SK-N-SH (cell line): Measurements from ENCODE around the gene MBTPS1.

Experiments used
- CTCF ChIP-seq: fragments of 200-600 bp; sonication (generic); IDR thresholded peaks from 2 replicates; pipeline ENCODE4 v1.6.1; 2017; ENCODE audit warnings: antibody characterized with exemption, mild to moderate bottlenecking, moderate library complexity
- ELF1 ChIP-seq: IDR thresholded peaks from 2 replicates; pipeline ENCODE4 v1.4.0; 2012
- EZH2phosphoT487 ChIP-seq: fragments of 200-600 bp; sonication (generic); IDR thresholded peaks from 2 replicates; pipeline ENCODE4 v1.6.1; 2017; ENCODE audit warnings: low read depth, mixed run types, mild to moderate bottlenecking, antibody characterized with exemption, moderate library complexity, borderline replicate concordance
- FOXM1 ChIP-seq: IDR thresholded peaks from 2 replicates; pipeline ENCODE4 v1.4.0; 2012; ENCODE audit warnings: low read depth, mild to moderate bottlenecking
- IRF3 ChIP-seq: fragments of 150-350 bp; IDR thresholded peaks from 2 replicates; pipeline ENCODE4 v1.6.1; 2016; ENCODE audit warnings: mild to moderate bottlenecking, low read depth, low read length
- JUND ChIP-seq: IDR thresholded peaks from 2 replicates; pipeline ENCODE4 v1.4.0; 2012
- MXI1 ChIP-seq: IDR thresholded peaks from 2 replicates; pipeline ENCODE4 v1.6.1; 2012; ENCODE audit warnings: mild to moderate bottlenecking, low read depth, low read length, improper control_type of control experiment
- POLR2AphosphoS5 ChIP-seq: IDR thresholded peaks from 2 replicates; pipeline ENCODE4 v1.6.1; 2012; ENCODE audit warnings: low read depth, low read length
- REST ChIP-seq: IDR thresholded peaks from 2 replicates; pipeline ENCODE4 v1.6.1; 2012; ENCODE audit warnings: mild to moderate bottlenecking, low read depth, low read length, moderate library complexity
- RXRA ChIP-seq: IDR thresholded peaks from 2 replicates; pipeline ENCODE4 v1.4.0; 2012; ENCODE audit warnings: low read depth, mild to moderate bottlenecking, borderline replicate concordance
- TAF1 ChIP-seq: IDR thresholded peaks from 2 replicates; pipeline ENCODE4 v1.6.1; 2012; ENCODE audit warnings: low read depth, mild to moderate bottlenecking, low read length, moderate library complexity, borderline replicate concordance
- YY1 ChIP-seq: IDR thresholded peaks from 2 replicates; pipeline ENCODE4 v1.4.0; 2012; ENCODE audit warnings: low read depth, mild to moderate bottlenecking

- no peak for TF ChIP-seq CTCF
- no peak for TF ChIP-seq RXRA
- no peak for TF ChIP-seq ELF1
- no peak for TF ChIP-seq FOXM1
- no peak for TF ChIP-seq EZH2phosphoT487
- no peak for TF ChIP-seq REST
- no peak for TF ChIP-seq TAF1
- TF ChIP-seq JUND = no peak
- no peak for TF ChIP-seq POLR2AphosphoS5
- no peak for TF ChIP-seq MXI1
- no peak for TF ChIP-seq IRF3
- no peak for TF ChIP-seq YY1
Observed at GRCh38 chr16:84005391-84005790, 111.4 kb downstream of the MBTPS1 start.
